Cardiac muscle cell (in vitro differentiated cells and primary cell): Measurements from ENCODE around the gene NOL11. TPM values are rescaled to one million over a fixed set of nuclear protein-coding genes. Genes with fewer than 3 reads are reported as not detected.

ENCODE experiments used
- DNase-seq, 2 donors: peaks; one replicate each; pipeline versions ENCODE4 v3.0.0 to v3.0.0-alpha.2; 2010 to 2017; ENCODE audit warnings: low read depth in 1 of 2, low spot score in 1 of 2
- H3K27ac ChIP-seq: fragments of 200-600 bp; sonication (generic); 2 replicates; pipeline ENCODE4 v1.5.1; 2016
- H3K27me3 ChIP-seq: fragments of 200-600 bp; sonication (generic); 2 replicates; pipeline ENCODE4 v1.6.0; 2016; ENCODE audit warnings: control low read depth
- H3K36me3 ChIP-seq: fragments of 200-600 bp; sonication (generic); 2 replicates; pipeline ENCODE4 v1.5.1; 2016; ENCODE audit warnings: control low read depth
- H3K4me1 ChIP-seq: fragments of 200-600 bp; sonication (generic); 2 replicates; pipeline ENCODE4 v1.8.1; 2017; ENCODE audit warnings: low read depth, mild to moderate bottlenecking, mixed run types
- H3K4me3 ChIP-seq: fragments of 200-600 bp; sonication (generic); 2 replicates; pipeline ENCODE4 v1.5.1; 2016; ENCODE audit warnings: mild to moderate bottlenecking
- H3K9me3 ChIP-seq: fragments of 200-600 bp; sonication (generic); 2 replicates; pipeline ENCODE4 v1.5.1; 2017; ENCODE audit warnings: low read depth, mild to moderate bottlenecking, control low read depth
- CTCF ChIP-seq: IDR thresholded peaks from 2 replicates; pipeline ENCODE4 v1.5.1; 2012; ENCODE audit warnings: low read depth, mild to moderate bottlenecking, low read length
- polyA plus RNA-seq: library from polyadenylated mRNA; unstranded; fragments of >200 nt; fragmentation: Nextera tagmentation; extraction: Ambion mirVana; gene quantifications from 2 replicates; pipeline ENCODE4 v1.2.1, GENCODE V29; 2016
- total RNA-seq: library from RNA; depleted of rRNA; stranded (reverse); fragments of >200 nt; gene quantifications from 2 replicates; pipeline ENCODE4 v1.2.3, GENCODE V29; 2016

Gene NOL11
- total and polyA plus RNA-seq, 2 experiments from 2014 or later: 25.0 to 46.3 TPM

DNA sequence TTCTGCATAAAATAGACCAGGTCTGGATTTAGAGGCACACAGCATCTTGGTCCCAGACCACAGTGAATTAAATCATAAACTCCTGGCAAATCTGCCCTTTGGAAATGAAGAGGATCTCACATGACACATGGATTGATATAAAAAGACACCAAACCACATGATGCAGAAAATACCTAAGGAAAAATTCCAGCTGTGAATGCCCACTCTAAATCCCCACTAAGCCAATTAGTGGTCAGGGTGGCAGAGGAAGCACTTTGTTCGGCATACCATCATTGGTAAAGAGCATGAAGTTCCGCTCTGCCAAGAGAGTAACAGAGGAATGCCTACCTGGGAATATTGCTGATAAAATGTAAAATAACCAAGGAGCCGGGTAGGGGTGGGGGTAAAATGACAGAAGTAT, 32.4 kb upstream of the NOL11 start:
- TF ChIP-seq CTCF: no peak
- H3K9me3 ChIP-seq: no peaks in the 10 kb centered on the region
- no peak for DNase-seq
- no peaks in the 10 kb centered on the region for H3K36me3 ChIP-seq
- no peak overlapping the region for H3K4me3 ChIP-seq
- H3K4me1 ChIP-seq: peaks cover 8% of the 10 kb centered on the region
- H3K27ac ChIP-seq: no peak overlapping the region
- no peaks in the 10 kb centered on the region for H3K27me3 ChIP-seq

DNA sequence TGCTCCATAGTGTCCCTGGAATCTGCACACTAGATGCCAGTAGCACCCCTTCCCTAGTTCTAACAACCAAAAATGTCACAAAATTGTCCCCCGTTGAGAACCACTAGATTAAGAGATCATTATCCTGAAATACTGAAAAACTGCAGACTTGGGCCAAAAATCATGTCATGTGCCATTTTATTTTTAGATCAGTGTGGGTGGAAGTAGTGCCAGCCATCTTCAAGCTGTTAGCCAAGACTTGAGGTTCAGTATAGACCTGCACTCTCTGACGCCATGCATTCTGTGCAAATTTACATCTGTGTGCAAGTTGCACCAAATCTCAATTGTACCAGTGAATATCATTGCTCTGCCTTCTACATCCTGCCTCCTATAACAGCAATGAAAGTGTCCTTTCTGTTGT, 31.5 kb upstream of the NOL11 start:
- H3K36me3 ChIP-seq: no peaks in the 10 kb centered on the region
- H3K9me3 ChIP-seq: no peaks in the 10 kb centered on the region
- no peak overlapping the region for H3K4me3 ChIP-seq
- peaks cover 8% of the 10 kb centered on the region for H3K4me1 ChIP-seq
- no peak for TF ChIP-seq CTCF
- DNase-seq: no peak
- no peaks in the 10 kb centered on the region for H3K27me3 ChIP-seq
- H3K27ac ChIP-seq: no peak overlapping the region

- Histone ChIP-seq H3K27ac (peak overlapping the region; percentile 38), H3K4me1 (peaks cover 8% of the 10 kb centered on the region), H3K36me3 (no peaks in the 10 kb centered on the region), H3K27me3 (no peaks in the 10 kb centered on the region), H3K9me3 (no peaks in the 10 kb centered on the region), H3K4me3 (no peak overlapping the region)
- no peak for DNase-seq
- no peak for TF ChIP-seq CTCF
These were observed 30.2 kb upstream of the NOL11 start for GRCh38 chr17:67687511-67687910.

GRCh38 chr17:67689534-67690177, 28.1 kb upstream of the NOL11 start:
- H3K4me3 ChIP-seq: no peak overlapping the region
- TF ChIP-seq CTCF: peak; percentile 70
- no peaks in the 10 kb centered on the region for H3K9me3 ChIP-seq
- DNase-seq: peak; percentile 79
- peaks cover 8% of the 10 kb centered on the region for H3K4me1 ChIP-seq
- H3K27me3 ChIP-seq: no peaks in the 10 kb centered on the region
- H3K36me3 ChIP-seq: no peaks in the 10 kb centered on the region
- H3K27ac ChIP-seq: no peak overlapping the region

- no peaks in the 10 kb centered on the region for H3K9me3 ChIP-seq
- no peak overlapping the region for H3K4me3 ChIP-seq
- no peaks in the 10 kb centered on the region for H3K4me1 ChIP-seq
- TF ChIP-seq CTCF: no peak
- no peaks in the 10 kb centered on the region for H3K27me3 ChIP-seq
- no peak for DNase-seq
- no peaks in the 10 kb centered on the region for H3K36me3 ChIP-seq
- no peak overlapping the region for H3K27ac ChIP-seq
These were observed 23.9 kb upstream of the NOL11 start for GRCh38 chr17:67693811-67694210.
